Measurements from ENCODE around the gene PCNX2.

PCNX2 gene

DNA sequence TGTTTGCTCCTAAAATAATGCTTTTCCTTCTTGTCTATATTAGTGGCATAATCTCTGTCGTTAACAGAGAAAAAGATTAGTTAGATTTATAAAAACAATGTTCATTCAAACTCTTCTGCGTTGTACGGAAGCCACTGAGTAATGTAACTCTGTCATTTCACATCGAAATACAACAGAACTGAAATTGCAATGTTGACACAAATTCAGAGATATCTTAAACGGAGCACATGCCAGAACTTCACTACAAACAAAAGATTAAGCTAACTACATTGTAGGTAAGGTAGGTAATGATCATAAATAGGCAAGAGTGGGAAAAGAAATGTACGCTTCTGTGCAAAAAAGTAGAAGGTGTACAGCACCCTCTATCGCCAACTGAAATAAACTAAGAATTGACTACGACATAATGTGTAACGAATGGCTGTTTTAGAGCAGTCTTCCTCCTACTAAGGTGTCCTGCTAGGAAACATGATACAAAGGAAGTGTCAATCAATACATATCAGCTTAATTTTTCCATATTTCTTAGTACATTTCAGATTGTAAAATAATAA is 56.6 kb downstream of the PCNX2 start:
- no peak for TF ChIP-seq ZFX (IDR thresholded peaks at IDR 0.05)
- TF ChIP-seq, protein P1, sequence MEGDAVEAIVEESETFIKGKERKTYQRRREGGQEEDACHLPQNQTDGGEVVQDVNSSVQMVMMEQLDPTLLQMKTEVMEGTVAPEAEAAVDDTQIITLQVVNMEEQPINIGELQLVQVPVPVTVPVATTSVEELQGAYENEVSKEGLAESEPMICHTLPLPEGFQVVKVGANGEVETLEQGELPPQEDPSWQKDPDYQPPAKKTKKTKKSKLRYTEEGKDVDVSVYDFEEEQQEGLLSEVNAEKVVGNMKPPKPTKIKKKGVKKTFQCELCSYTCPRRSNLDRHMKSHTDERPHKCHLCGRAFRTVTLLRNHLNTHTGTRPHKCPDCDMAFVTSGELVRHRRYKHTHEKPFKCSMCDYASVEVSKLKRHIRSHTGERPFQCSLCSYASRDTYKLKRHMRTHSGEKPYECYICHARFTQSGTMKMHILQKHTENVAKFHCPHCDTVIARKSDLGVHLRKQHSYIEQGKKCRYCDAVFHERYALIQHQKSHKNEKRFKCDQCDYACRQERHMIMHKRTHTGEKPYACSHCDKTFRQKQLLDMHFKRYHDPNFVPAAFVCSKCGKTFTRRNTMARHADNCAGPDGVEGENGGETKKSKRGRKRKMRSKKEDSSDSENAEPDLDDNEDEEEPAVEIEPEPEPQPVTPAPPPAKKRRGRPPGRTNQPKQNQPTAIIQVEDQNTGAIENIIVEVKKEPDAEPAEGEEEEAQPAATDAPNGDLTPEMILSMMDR (conservative IDR thresholded peaks at IDR 0.05), result no peak
- H3K27ac ChIP-seq, result no peak overlapping the region

DNA sequence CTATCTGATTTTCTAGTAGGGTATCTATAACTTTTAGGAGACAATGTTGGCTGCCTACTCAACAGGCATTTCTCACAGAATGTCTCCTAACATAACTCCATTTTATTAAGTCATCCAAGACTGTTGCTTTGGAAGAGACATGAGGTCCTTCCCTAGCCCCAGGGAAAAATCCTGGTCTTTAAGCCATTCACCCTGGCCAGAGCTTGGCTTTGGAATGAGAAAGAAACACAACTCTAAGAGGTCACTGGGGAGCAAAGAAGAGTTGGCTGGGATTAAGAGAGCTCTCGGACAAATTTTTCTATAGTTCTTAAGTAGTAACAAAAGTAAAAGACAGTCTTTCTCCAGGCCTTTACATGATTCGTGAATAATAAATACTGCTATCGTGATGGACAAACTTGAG is 57.9 kb downstream of the PCNX2 start:
- TF ChIP-seq, protein P1 (conservative IDR thresholded peaks at IDR 0.05), result no peak
- no peak for TF ChIP-seq ZFX (IDR thresholded peaks at IDR 0.05)
- no peak overlapping the region for H3K27ac ChIP-seq

DNA sequence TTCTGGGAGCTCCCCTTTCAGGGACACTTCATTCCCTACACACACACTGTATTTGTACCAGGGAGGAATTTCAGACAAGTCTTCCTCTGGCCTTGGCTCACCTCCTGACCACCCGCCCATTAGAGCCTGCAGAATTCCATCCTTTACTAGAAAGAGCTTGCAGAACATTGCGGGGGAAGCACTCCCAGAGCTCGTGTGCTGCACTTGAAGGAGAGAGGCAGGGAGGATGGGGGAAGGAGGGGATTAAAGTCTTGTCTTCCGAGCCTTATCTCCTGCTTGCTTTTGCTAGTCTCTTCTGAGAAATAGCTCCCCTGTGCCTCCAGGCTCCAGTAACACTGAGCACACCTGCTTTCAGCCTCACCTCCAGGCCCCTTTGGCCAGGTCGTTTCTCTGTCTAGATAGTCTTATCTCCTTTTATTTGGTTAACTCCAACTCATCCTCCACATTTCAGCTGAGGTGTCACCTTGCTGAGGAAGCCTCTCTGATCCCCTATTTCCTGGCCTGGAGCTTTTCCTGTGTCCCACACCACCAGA is 62.0 kb downstream of the PCNX2 start:
- no peak for TF ChIP-seq ZFX (IDR thresholded peaks at IDR 0.05)
- TF ChIP-seq, protein P1 (conservative IDR thresholded peaks at IDR 0.05), result no peak
- no peak overlapping the region for H3K27ac ChIP-seq

DNA sequence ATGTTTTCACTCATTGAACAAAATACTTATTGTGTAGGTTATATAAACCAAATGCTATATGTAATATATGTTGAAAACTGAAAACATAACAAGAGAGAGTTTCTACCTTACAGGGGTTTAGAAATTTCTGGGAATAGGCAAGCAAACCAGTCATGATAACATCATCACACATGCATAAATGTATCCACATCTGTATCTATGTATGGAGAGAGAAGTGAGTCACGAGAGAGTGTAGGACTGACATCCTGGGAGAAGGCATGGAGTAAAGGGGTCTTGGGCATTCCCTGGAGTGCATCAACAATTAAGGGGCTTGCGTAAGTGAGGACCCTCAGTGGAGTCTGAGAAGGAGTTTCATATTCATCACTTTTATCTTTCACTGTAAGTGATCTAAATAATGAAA is 65.5 kb downstream of the PCNX2 start:
- TF ChIP-seq, protein P1 (conservative IDR thresholded peaks at IDR 0.05), result no peak
- no peak for TF ChIP-seq ZFX (IDR thresholded peaks at IDR 0.05)
- no peak overlapping the region for H3K27ac ChIP-seq

DNA sequence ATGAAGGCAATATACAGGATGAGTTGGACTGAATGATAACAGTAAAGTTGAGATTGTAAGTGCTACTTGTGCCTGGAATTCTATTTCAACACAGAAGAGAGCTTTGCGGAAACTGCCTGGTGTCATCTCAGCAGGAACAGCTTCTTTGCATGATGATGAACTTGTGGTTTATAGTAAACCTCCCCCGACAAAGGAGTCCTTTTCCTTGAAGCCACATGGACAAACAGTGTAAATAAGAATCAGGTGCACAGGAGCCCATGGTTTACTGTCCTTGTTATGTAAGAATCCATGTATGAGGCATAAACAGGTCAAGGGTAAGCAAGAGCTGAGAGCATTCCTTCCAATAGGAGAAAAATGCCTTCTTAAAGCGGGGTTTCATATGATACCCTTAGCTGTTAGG is 66.2 kb downstream of the PCNX2 start:
- TF ChIP-seq, protein P1 (conservative IDR thresholded peaks at IDR 0.05), result no peak
- no peak for TF ChIP-seq ZFX (IDR thresholded peaks at IDR 0.05)
- no peak overlapping the region for H3K27ac ChIP-seq

DNA sequence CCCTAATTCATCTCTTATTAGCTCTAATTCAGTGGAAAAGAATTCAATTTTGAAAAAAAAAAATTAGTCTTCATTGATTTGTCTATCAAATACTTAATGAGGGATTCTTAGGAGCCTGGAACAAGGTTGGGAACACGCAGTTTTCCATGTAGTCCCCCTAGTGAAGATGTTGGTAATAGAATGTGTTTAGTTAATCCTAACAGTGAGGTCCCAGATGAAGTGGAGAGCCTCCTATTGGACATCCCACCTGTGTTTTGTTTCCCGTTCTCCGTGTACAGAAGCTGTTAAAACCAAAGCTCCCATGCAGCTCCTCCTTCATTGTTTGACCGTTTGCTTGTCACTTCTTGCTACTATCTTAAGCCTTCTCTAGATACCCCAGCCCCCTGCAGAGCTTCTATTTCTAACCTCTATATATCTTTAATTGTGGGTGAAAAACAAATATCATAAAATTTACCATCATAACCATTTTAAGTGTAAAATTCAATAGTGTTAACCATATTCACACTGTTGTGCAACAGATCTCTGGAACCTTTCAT is 67.5 kb downstream of the PCNX2 start:
- TF ChIP-seq, protein P1 (conservative IDR thresholded peaks at IDR 0.05), result no peak
- no peak for TF ChIP-seq ZFX (IDR thresholded peaks at IDR 0.05)
- no peak overlapping the region for H3K27ac ChIP-seq

DNA sequence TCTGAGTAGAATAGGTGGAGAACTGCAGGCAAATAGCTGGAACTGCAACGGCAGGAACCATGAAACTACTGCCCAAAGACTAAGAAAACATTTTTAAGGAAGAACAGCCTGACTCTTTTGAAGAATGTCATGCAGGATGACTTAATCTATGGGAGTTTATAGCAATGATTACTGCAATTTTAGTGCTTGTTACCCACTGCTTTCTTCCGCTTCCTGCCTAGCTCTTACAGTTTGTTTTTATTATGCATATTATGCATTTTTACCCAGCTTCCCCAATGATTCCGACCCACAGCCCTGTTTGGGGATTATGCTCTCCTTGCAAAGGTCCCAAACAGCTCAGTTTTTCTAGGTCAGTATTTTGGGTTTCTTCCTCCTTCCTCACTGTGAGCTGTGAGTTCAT is 71.2 kb downstream of the PCNX2 start:
- TF ChIP-seq, protein P1 (conservative IDR thresholded peaks at IDR 0.05), result no peak
- no peak for TF ChIP-seq ZFX (IDR thresholded peaks at IDR 0.05)
- no peak overlapping the region for H3K27ac ChIP-seq

Data from C4-2B (cell line).